GM12864 (cell line): ENCODE results near the gene PID1.

ENCODE experiments used
- DNase-seq: peaks from one replicate; pipeline ENCODE4 v3.0.0-alpha.2; 2011; ENCODE audit warnings: low read depth
- H3K4me3 ChIP-seq: 2 replicates; pipeline ENCODE4 v1.5.1; 2011; ENCODE audit warnings: mild to moderate bottlenecking, low read depth, low read length, control low read depth
- TF ChIP-seq, protein P1 (sequence below): IDR thresholded peaks from 2 replicates; pipeline ENCODE4 v1.5.1; 2011; ENCODE audit warnings: low read depth, mild to moderate bottlenecking, moderate library complexity, low read length, control low read depth, inconsistent platforms; ENCODE audit errors: missing control alignments

The PID1 gene, protein sequence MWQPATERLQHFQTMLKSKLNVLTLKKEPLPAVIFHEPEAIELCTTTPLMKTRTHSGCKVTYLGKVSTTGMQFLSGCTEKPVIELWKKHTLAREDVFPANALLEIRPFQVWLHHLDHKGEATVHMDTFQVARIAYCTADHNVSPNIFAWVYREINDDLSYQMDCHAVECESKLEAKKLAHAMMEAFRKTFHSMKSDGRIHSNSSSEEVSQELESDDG

DNA sequence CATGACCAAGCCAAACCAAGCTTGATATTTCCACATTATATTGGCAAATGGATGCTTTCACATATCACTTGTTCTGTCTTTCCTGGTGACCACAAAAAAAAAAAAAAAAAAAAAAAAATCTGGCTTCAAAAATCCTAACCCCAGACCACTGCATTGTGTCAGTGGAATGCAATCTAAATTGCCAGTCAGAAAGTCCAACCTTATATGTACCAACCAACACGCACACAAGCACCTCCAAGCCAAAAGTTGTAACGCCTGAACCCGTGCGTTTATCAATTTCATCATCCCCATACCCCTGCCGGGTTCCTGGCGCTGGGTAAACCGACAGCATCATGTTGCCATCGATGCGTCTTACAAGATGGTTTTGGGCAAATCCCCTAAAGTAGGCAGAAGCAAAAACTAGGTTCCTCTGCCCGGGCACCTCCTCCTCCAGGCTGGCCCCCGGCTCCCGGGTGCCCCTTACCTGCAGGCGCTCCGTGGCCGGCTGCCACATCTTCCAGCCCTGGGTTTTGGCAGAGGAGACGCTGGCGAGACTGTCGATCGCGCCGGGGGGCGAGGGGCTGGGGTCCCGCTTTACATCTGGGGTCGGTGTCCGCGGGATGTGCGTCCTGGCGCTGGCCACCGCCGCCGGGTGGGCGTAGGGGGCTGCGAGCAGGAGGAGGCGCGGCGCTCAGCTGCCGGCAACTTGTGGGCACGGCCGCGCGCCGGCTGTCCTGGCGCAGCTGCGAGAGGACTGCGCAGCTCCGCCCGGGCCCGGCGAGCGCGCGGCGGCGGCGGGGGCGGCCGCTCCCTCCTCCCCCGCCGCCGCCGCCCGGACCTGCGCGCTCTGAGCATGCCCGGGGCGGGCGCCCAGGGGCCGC, at the start of gene PID1:
PID1 (minus strand) TSS at position 737 of the 860 bp plus-strand sequence; CDS start at position 493, 244 bp downstream.
- no peak within 1 kb of the TSS for H3K4me3 ChIP-seq
- TF ChIP-seq, protein P1, sequence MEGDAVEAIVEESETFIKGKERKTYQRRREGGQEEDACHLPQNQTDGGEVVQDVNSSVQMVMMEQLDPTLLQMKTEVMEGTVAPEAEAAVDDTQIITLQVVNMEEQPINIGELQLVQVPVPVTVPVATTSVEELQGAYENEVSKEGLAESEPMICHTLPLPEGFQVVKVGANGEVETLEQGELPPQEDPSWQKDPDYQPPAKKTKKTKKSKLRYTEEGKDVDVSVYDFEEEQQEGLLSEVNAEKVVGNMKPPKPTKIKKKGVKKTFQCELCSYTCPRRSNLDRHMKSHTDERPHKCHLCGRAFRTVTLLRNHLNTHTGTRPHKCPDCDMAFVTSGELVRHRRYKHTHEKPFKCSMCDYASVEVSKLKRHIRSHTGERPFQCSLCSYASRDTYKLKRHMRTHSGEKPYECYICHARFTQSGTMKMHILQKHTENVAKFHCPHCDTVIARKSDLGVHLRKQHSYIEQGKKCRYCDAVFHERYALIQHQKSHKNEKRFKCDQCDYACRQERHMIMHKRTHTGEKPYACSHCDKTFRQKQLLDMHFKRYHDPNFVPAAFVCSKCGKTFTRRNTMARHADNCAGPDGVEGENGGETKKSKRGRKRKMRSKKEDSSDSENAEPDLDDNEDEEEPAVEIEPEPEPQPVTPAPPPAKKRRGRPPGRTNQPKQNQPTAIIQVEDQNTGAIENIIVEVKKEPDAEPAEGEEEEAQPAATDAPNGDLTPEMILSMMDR = no peak
- DNase-seq = no peak

DNA sequence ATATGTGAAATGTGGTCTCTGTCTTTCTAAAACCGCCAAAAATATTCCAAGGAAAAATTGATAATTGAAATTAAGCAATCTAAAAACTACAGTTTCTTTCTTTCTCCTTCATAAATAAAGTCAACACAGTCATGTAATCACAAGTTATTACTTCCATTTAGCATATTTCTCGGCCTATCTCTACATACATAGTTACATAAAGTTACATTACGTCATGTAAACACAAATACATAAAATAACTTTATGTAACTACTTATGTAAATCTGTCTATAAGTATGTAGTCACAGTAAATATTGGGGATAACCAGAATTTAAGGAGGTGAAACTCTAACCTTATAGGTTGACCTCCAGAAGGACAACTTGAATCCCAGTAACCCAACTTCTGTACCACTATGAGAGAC, 48.5 kb upstream of the PID1 start:
- TF ChIP-seq, protein P1 = no peak
- H3K4me3 ChIP-seq = no peak overlapping the region
- no peak for DNase-seq

DNA sequence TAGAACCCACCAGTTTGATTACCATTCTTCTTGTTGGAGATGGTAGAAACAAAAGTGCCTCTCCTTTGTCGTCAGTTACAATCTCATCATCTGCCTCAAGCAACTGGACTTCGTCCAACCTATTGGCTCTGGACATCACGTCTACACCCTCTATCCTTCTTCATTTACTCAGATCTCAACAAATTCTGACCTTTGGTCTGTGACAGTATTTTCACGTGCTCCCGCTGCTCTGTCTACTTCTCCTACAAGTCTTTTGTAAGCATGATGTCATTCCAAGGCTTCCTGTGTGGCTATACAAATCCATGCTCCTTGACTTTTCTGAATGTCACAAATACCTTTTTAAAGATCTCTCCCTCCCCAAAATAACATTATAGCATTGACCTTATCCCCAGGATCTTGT, 43.0 kb upstream of the PID1 start:
- DNase-seq = no peak
- no peak overlapping the region for H3K4me3 ChIP-seq
- TF ChIP-seq, protein P1 = no peak

DNA sequence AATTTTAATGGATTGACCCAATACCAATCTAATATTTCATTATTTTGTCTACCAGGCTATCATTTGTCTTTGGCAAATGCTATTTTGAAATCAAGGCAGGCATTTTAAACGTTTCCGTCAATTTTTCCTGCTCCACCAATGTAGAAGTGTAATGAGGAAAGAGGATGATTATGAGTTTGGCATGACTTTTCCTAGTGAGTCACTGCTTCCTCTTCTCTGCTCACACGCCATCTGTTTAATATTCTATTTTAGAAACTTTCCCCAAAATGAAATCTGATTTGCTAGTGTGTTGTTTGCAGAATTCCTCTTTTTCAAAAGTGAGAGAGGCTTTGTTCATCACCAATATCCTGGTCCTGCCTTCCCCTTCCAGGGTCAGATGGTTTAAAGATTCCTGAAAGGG, 42.5 kb upstream of the PID1 start:
- no peak for DNase-seq
- TF ChIP-seq, protein P1 = no peak
- H3K4me3 ChIP-seq = no peak overlapping the region

DNA sequence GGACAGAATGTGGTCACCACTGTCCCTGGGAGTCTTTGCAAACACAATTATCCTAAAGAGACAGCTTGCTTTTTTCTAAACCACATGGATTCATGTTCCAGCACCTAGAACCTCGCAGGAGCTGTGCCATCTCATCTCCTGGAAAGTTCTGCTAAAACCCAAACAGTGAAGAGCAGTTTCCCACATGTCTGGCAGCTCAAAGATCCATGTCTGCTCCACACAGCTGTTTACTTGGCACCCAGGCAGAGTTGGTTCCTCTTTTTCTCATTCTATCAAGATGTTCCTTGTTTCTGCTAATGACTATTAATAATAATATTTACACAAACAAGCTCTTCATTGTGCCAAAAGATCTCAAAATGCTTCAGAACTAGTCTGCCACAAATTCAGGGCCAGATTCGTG, 30.1 kb upstream of the PID1 start:
- DNase-seq = no peak
- H3K4me3 ChIP-seq = no peak overlapping the region
- TF ChIP-seq, protein P1 = no peak

DNA sequence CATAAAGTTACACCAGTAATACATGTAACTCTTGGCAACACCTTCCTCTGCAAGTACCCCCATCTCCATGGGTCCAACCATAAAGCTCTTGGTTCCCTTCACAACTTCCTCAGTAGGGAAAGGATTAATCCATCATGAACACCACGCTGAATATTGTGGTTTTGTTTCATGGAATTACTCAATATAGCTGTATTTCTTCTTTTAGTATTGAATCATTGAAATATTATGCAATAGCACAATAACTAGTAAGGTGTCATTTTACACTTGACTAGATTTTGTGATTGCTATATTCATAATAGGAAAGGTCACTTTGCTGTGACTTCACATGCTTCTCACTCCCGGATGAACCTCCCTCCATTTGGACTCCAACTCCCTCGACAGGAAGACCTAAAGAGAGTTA, 29.7 kb upstream of the PID1 start:
- no peak overlapping the region for H3K4me3 ChIP-seq
- TF ChIP-seq, protein P1 = no peak

More for the DNA sequence above, 29.7 kb upstream of the PID1 start:
- no peak for DNase-seq
